GM18499 (cell line): ENCODE data around the gene GAS2L1.

ENCODE experiments used
- ATAC-seq: cut with Tn5 transposase; IDR thresholded peaks from one replicate; pipeline ENCODE4 v1.9.1; 2021; ENCODE audit warnings: moderate number of reproducible peaks; ENCODE audit not compliant: insufficient read depth, unreplicated experiment

GAS2L1 gene

GRCh38 chr22:29308148-29308790 lies 1.8 kb downstream of the GAS2L1 start:
- no peak for ATAC-seq

- no peak for ATAC-seq
These were observed 2.4 kb downstream of the GAS2L1 start for GRCh38 chr22:29308791-29309262.

- ATAC-seq: no peak
These were observed 3.0 kb downstream of the GAS2L1 start for GRCh38 chr22:29309332-29310064.

GRCh38 chr22:29310065-29310862 lies 3.8 kb downstream of the GAS2L1 start:
- no peak for ATAC-seq

- ATAC-seq: no peak
These were observed 4.5 kb downstream of the GAS2L1 start for GRCh38 chr22:29310863-29311339.

GRCh38 chr22:29311464-29312217 lies 5.2 kb downstream of the GAS2L1 start:
- ATAC-seq: no peak

GRCh38 chr22:29312218-29313125 lies 6.0 kb downstream of the GAS2L1 start:
- ATAC-seq: no peak

- no peak for ATAC-seq
These were observed 6.7 kb downstream of the GAS2L1 start for GRCh38 chr22:29313126-29313575.

- no peak for ATAC-seq
These were observed 7.4 kb downstream of the GAS2L1 start for GRCh38 chr22:29313576-29314466.

GRCh38 chr22:29314537-29315285 lies 8.3 kb downstream of the GAS2L1 start:
- ATAC-seq: no peak

- ATAC-seq: no peak
These were observed 9.1 kb downstream of the GAS2L1 start, which contains the start of gene RASL10A for GRCh38 chr22:29315286-29316140. RASL10A (minus strand) TSS chr22:29315697; CDS start chr22:29315246, 451 bp downstream.

GRCh38 chr22:29316141-29316828 lies 9.8 kb downstream of the GAS2L1 start:
- no peak for ATAC-seq

GRCh38 chr22:29317827-29318454 lies 11.5 kb downstream of the GAS2L1 start:
- ATAC-seq: no peak

GRCh38 chr22:29319072-29319471 lies 12.6 kb downstream of the GAS2L1 start:
- no peak for ATAC-seq

GRCh38 chr22:29320546-29320945 lies 14.1 kb downstream of the GAS2L1 start:
- no peak for ATAC-seq
